Activated naive CD8-positive, alpha-beta T cell treated with anti-CD3 and anti-CD28 coated beads, Interleukin-2, amount 50 U/mL, for 16 hours (primary cell): ENCODE measurements around the gene UBE2H.
A peak's percentile ranks its signal among the peaks of the same experiment; 100 is the strongest.
"Not testable (repeated sequence)": the region's sequence is repeated elsewhere in the genome, so short reads cannot be mapped to it uniquely, and the experiment has no call there.

Source experiments
- DNase-seq: peaks from one replicate; pipeline ENCODE4 v3.0.0-alpha.2; 2020; ENCODE audit warnings: low read depth, low spot score

The UBE2H gene

GRCh38 chr7:129843978-129844840, 108.6 kb downstream of the UBE2H start:
- no peak for DNase-seq

- no peak for DNase-seq
Observed at GRCh38 chr7:129843365-129843898, 109.3 kb downstream of the UBE2H start.

GRCh38 chr7:129841465-129841864, 111.3 kb downstream of the UBE2H start:
- DNase-seq = no peak

- no peak for DNase-seq
Observed at GRCh38 chr7:129840757-129841156, 112.0 kb downstream of the UBE2H start.

GRCh38 chr7:129836983-129837382, 115.8 kb downstream of the UBE2H start:
- DNase-seq = no peak

GRCh38 chr7:129835569-129835968, 117.2 kb downstream of the UBE2H start:
- no peak for DNase-seq

GRCh38 chr7:129833353-129833752, 119.4 kb downstream of the UBE2H start:
- DNase-seq = not testable (repeated sequence)

GRCh38 chr7:129832701-129833227, 120.0 kb downstream of the UBE2H start:
- no peak for DNase-seq

- no peak for DNase-seq
Observed at GRCh38 chr7:129832282-129832681, 120.5 kb downstream of the UBE2H start.

GRCh38 chr7:129831424-129832058, 121.2 kb downstream of the UBE2H start:
- DNase-seq = no peak

GRCh38 chr7:129830949-129831348, 121.8 kb downstream of the UBE2H start:
- DNase-seq = no peak

GRCh38 chr7:129829737-129830631, 122.8 kb downstream of the UBE2H start:
- DNase-seq = peak; percentile 10

GRCh38 chr7:129828989-129829736, 123.6 kb downstream of the UBE2H start:
- no peak for DNase-seq

GRCh38 chr7:129828078-129828762, 124.5 kb downstream of the UBE2H start:
- no peak for DNase-seq

- DNase-seq = no peak
Observed at GRCh38 chr7:129827467-129827990, 125.2 kb downstream of the UBE2H start.

- not testable (repeated sequence) for DNase-seq
Observed at GRCh38 chr7:129826895-129827294, 125.9 kb downstream of the UBE2H start.

GRCh38 chr7:129825209-129825970, 127.4 kb downstream of the UBE2H start:
- DNase-seq = peak; percentile 70

GRCh38 chr7:129824291-129825208, 128.2 kb downstream of the UBE2H start:
- no peak for DNase-seq
